HG02642 (cell line): ENCODE measurements around the gene SMC5.

ENCODE experiments used
- ATAC-seq: cut with Tn5 transposase; IDR thresholded peaks from one replicate; pipeline ENCODE4 v1.9.1; 2021; ENCODE audit warnings: mild to moderate bottlenecking; ENCODE audit not compliant: unreplicated experiment, poor library complexity

Gene SMC5

GRCh38 chr9:70402213-70402612, 143.4 kb downstream of the SMC5 start:
- ATAC-seq, result no peak

DNA sequence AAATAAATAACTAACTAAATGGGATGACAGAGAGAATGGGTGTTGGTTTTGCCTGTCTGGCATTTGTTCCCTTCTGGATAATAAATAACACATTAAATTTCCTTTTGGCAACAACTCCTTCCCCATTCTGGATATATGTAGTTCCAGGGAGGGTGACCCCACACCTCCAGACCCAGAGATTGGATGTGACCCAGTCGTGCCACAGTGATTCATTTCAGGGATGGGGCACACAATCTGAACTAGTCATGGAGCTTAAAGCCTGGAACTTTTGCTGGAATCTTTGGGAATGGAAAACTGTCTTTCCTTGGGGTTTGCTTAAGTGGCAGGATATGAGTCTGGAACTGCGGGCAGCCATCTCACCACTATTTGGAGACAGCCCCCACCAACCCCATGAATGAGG, 144.4 kb downstream of the SMC5 start:
- ATAC-seq, result no peak

DNA sequence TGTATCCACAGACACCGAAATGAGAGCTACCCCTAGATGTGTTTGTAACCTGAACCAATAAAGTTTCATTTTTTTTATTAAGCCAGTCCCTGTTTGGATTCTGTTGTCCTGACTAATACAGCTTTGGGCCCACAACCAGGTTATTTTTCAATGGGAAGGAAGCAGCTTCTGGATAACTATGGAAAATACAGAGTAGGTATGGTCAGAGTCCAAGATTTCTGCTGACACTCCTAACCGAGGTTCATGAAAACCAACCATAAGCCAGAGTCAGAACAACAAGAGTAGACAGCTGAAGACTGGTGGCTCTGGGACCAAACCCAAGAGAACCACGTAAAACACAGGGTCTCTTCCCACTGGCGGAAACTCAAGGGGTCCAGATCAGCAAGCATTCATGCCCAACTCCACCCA, 144.8 kb downstream of the SMC5 start:
- ATAC-seq, result no peak

GRCh38 chr9:70404261-70404660, 145.5 kb downstream of the SMC5 start:
- no peak for ATAC-seq
